K562 (cell line): ENCODE data around the gene RHBDF2. TPM values are rescaled to one million over a fixed set of nuclear protein-coding genes. Genes with fewer than 3 reads are reported as not detected.

Experiments
- CBX5 ChIP-seq: IDR thresholded peaks from 2 replicates; pipeline ENCODE4 v1.6.1; 2014; ENCODE audit warnings: low read depth, borderline replicate concordance
- CREB1 ChIP-seq, 2 experiments: sonication (generic) in 1 of 2; formaldehyde crosslinking in 1 of 2; IDR thresholded peaks; 2 replicates each; pipeline versions ENCODE4 v1.6.1 to v1.8.0; 2012 to 2022; ENCODE audit warnings: inconsistent platforms in 1 of 2, mild to moderate bottlenecking in 1 of 2, missing genetic modification reagents in 1 of 2, moderate library complexity in 1 of 2
- DIDO1 ChIP-seq: fragments of 450-650 bp; IDR thresholded peaks from 2 replicates; pipeline ENCODE4 v1.6.1; 2016; ENCODE audit warnings: low read depth, missing biosample characterization, missing genetic modification characterization
- FOSL1 ChIP-seq: fragments of 200-800 bp; sonication (Bioruptor generic); conservative IDR thresholded peaks from 2 replicates; pipeline ENCODE4 v1.6.1; 2016; ENCODE audit warnings: missing genetic modification characterization, missing compliant biosample characterization
- GATAD2A ChIP-seq: fragments of 450-650 bp; IDR thresholded peaks from 2 replicates; pipeline ENCODE4 v1.6.1; 2017
- HNRNPH1 ChIP-seq: fragments of 200-400 bp; formaldehyde crosslinking; optimal IDR thresholded peaks from 2 replicates; pipeline ENCODE3; 2017; ENCODE audit warnings: low read depth, mild to moderate bottlenecking, low read length, moderate library complexity
- ILF3 ChIP-seq: fragments of 450-650 bp; IDR thresholded peaks from 2 replicates; pipeline ENCODE4 v1.6.1; 2018; ENCODE audit warnings: antibody characterized with exemption, mild to moderate bottlenecking, moderate library complexity, borderline replicate concordance
- IRF2 ChIP-seq: sonication (generic); formaldehyde crosslinking; IDR thresholded peaks from 2 replicates; pipeline ENCODE4 v1.8.1; 2022; ENCODE audit warnings: mild to moderate bottlenecking, missing genetic modification reagents
- KAT2B ChIP-seq: IDR thresholded peaks from one replicate; pipeline ENCODE4 v1.6.1; 2012; ENCODE audit warnings: low read depth, mild to moderate bottlenecking, control low read depth, inconsistent platforms, low read length, moderate library complexity
- MAFK ChIP-seq: IDR thresholded peaks from 2 replicates; pipeline ENCODE4 v1.6.1; 2011; ENCODE audit warnings: low read length, improper control_type of control experiment
- NR3C1 ChIP-seq: sonication (generic); formaldehyde crosslinking; IDR thresholded peaks from 2 replicates; pipeline ENCODE4 v1.8.1; 2022; ENCODE audit warnings: missing genetic modification reagents
- POLR2B ChIP-seq: fragments of 450-650 bp; IDR thresholded peaks from 2 replicates; pipeline ENCODE4 v1.6.1; 2018; ENCODE audit warnings: low read depth; ENCODE audit not compliant: partially characterized antibody
- RFX7 ChIP-seq: fragments of 250-450 bp; sonication (Bioruptor Pico); IDR thresholded peaks from 2 replicates; pipeline ENCODE4 v1.5.1; 2021; ENCODE audit warnings: mild to moderate bottlenecking
- RHOXF2B ChIP-seq: fragments of 250-450 bp; sonication (Bioruptor Pico); conservative IDR thresholded peaks from 2 replicates; pipeline ENCODE4 v1.5.1; 2021
- SMARCE1 ChIP-seq: fragments of 450-650 bp; IDR thresholded peaks from 2 replicates; pipeline ENCODE4 v1.7.1; 2016; ENCODE audit warnings: mild to moderate bottlenecking
- TCF3 ChIP-seq: sonication (generic); formaldehyde crosslinking; IDR thresholded peaks from 2 replicates; pipeline ENCODE4 v1.4.0; 2020; ENCODE audit warnings: mild to moderate bottlenecking, missing genetic modification reagents
- XRCC3 ChIP-seq: fragments of 450-650 bp; IDR thresholded peaks from 2 replicates; pipeline ENCODE4 v1.6.1; 2017; ENCODE audit warnings: mild to moderate bottlenecking, moderate library complexity
- ZNF184 ChIP-seq: sonication (generic); formaldehyde crosslinking; IDR thresholded peaks from 2 replicates; pipeline ENCODE4 v1.5.0; 2020; ENCODE audit warnings: missing genetic modification reagents
- ZNF232 ChIP-seq: sonication (generic); formaldehyde crosslinking; IDR thresholded peaks from 2 replicates; pipeline ENCODE4 v1.8.0; 2022; ENCODE audit warnings: mild to moderate bottlenecking, missing genetic modification reagents
- ZNF354B ChIP-seq: fragments of 250-450 bp; sonication (Bioruptor Pico); IDR thresholded peaks from 2 replicates; pipeline ENCODE4 v1.4.0; 2020
- ZNF384 ChIP-seq: IDR thresholded peaks from 2 replicates; pipeline ENCODE4 v1.6.1; 2012; ENCODE audit warnings: low read depth, low read length, improper control_type of control experiment
- ZNF76 ChIP-seq: fragments of 250-450 bp; sonication (Bioruptor Pico); IDR thresholded peaks from 2 replicates; pipeline ENCODE4 v1.4.0; 2020; ENCODE audit warnings: mild to moderate bottlenecking, moderate library complexity, borderline replicate concordance
- polyA plus RNA-seq, 8 experiments: library from polyadenylated mRNA; depleted of rRNA in 4 of 8; stranded (reverse) in 5 of 8; unstranded in 3 of 8; fragments of >200 nt; fragmentation: Nextera tagmentation in 2 of 8; fragmentation: Illumina TruSeq in 1 of 8; extraction: Ambion mirVana in 2 of 8; extraction: Trizol in 1 of 8; gene quantifications; 2 replicates each; pipeline versions ENCODE4 v1.2.1 to v1.2.3, GENCODE V29; 2011 to 2014; ENCODE audit warnings: inconsistent platforms in 1 of 8, missing spikeins in 1 of 8
- total RNA-seq, 7 experiments: library from RNA; depleted of rRNA in 6 of 7; stranded (reverse); fragments of >200 nt in 6 of 7; fragmentation: Illumina TruSeq in 2 of 7; extraction: Trizol in 2 of 7; gene quantifications; 2 replicates each; pipeline versions ENCODE4 v1.2.1 to v1.2.3, GENCODE V29; 2011 to 2021; ENCODE audit warnings: low replicate concordance in 1 of 7
- TF ChIP-seq, protein P1 (sequence below): sonication (generic); formaldehyde crosslinking; IDR thresholded peaks from 2 replicates; pipeline ENCODE4 v1.8.1; 2022; ENCODE audit warnings: missing genetic modification reagents
- TF ChIP-seq, protein P2 (sequence below): fragments of 450-650 bp; IDR thresholded peaks from 2 replicates; pipeline ENCODE4 v1.6.1; 2016; ENCODE audit warnings: missing biosample characterization, missing genetic modification characterization
- TF ChIP-seq, protein P3 (sequence below): sonication (generic); formaldehyde crosslinking; IDR thresholded peaks from 2 replicates; pipeline ENCODE4 v1.8.1; 2023; ENCODE audit warnings: mild to moderate bottlenecking, missing genetic modification reagents
- TF ChIP-seq, protein P4 (sequence below): fragments of 450-650 bp; formaldehyde crosslinking; IDR thresholded peaks from 2 replicates; pipeline ENCODE4 v1.4.0; 2020; ENCODE audit warnings: mild to moderate bottlenecking, moderate library complexity

The RHBDF2 gene
- total and polyA plus RNA-seq, 9 of the 15 experiments (the other 6 are each of a cell fraction or from before 2014, with no cell fraction given): 0.04 to 2.8 (median 1.1) TPM

DNA sequence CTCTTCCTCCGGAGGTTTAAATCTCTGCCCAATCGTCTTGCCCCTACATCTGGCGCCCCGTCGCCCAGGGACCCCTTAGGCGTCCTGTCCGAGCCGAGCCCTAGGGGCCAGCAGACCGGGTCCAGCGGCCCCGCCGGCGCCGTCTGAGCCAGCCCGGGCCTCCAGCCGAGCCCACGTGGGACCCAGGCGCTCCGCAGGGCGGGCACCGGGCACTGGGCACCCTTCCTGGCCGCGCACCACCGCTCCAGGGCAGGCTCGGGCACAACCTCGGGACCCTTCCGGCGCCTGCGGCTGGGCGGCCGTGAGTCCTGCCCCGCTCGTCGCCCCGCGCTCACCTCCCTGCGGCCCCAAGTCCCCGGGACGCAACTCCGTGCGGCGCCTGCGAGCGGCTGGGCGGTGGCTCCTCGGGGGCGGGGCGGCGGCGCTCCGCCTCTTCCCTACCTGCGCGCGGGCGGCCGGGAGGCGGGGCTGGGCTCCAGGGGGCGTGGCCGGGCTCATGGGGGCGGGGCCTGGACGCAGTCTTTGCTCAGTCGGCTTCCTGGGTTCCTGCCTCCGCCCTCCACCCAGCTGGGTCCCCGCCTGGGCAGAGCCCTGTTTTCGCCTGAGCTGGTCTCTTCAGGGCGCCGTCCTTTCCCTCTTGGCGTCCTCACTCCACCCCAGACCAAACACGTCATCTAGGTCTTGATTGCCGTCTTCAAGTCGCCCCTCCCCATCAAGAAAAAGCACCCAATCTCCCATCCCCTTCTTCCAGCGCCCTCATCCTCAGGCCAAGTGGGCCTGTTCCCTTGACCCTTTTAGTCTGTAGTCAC, at the start of gene RHBDF2 (continued):
- TF ChIP-seq, protein P1, sequence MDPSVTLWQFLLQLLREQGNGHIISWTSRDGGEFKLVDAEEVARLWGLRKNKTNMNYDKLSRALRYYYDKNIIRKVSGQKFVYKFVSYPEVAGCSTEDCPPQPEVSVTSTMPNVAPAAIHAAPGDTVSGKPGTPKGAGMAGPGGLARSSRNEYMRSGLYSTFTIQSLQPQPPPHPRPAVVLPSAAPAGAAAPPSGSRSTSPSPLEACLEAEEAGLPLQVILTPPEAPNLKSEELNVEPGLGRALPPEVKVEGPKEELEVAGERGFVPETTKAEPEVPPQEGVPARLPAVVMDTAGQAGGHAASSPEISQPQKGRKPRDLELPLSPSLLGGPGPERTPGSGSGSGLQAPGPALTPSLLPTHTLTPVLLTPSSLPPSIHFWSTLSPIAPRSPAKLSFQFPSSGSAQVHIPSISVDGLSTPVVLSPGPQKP (CRISPR knock-in tag): no peak
- TF ChIP-seq ZNF76: no peak
- TF ChIP-seq XRCC3: no peak
- TF ChIP-seq, protein P2, sequence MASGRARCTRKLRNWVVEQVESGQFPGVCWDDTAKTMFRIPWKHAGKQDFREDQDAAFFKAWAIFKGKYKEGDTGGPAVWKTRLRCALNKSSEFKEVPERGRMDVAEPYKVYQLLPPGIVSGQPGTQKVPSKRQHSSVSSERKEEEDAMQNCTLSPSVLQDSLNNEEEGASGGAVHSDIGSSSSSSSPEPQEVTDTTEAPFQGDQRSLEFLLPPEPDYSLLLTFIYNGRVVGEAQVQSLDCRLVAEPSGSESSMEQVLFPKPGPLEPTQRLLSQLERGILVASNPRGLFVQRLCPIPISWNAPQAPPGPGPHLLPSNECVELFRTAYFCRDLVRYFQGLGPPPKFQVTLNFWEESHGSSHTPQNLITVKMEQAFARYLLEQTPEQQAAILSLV (tag): no peak
- no peak for TF ChIP-seq CBX5
- peak; percentile 43 for TF ChIP-seq POLR2B
- TF ChIP-seq DIDO1 (tag): no peak
- TF ChIP-seq KAT2B: no peak
- TF ChIP-seq GATAD2A: no peak
- TF ChIP-seq SMARCE1: no peak
- TF ChIP-seq, protein P3, sequence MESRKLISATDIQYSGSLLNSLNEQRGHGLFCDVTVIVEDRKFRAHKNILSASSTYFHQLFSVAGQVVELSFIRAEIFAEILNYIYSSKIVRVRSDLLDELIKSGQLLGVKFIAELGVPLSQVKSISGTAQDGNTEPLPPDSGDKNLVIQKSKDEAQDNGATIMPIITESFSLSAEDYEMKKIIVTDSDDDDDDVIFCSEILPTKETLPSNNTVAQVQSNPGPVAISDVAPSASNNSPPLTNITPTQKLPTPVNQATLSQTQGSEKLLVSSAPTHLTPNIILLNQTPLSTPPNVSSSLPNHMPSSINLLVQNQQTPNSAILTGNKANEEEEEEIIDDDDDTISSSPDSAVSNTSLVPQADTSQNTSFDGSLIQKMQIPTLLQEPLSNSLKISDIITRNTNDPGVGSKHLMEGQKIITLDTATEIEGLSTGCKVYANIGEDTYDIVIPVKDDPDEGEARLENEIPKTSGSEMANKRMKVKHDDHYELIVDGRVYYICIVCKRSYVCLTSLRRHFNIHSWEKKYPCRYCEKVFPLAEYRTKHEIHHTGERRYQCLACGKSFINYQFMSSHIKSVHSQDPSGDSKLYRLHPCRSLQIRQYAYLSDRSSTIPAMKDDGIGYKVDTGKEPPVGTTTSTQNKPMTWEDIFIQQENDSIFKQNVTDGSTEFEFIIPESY (CRISPR knock-in tag): no peak
- TF ChIP-seq, protein P4, sequence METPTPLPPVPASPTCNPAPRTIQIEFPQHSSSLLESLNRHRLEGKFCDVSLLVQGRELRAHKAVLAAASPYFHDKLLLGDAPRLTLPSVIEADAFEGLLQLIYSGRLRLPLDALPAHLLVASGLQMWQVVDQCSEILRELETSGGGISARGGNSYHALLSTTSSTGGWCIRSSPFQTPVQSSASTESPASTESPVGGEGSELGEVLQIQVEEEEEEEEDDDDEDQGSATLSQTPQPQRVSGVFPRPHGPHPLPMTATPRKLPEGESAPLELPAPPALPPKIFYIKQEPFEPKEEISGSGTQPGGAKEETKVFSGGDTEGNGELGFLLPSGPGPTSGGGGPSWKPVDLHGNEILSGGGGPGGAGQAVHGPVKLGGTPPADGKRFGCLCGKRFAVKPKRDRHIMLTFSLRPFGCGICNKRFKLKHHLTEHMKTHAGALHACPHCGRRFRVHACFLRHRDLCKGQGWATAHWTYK: no peak
- no peak for TF ChIP-seq ZNF384
- TF ChIP-seq ZNF232 (CRISPR knock-in tag): no peak
- no peak for TF ChIP-seq ILF3
- no peak for TF ChIP-seq TCF3 (CRISPR knock-in tag)
- TF ChIP-seq CREB1 (IDR thresholded peaks at IDR 0.05): no peak
- no peak for TF ChIP-seq CREB1 (CRISPR knock-in tag; IDR thresholded peaks at IDR 0.05)
- no peak for TF ChIP-seq HNRNPH1
- TF ChIP-seq MAFK: no peak
- TF ChIP-seq ZNF354B: no peak
- no peak for TF ChIP-seq IRF2 (CRISPR knock-in tag)
- no peak for TF ChIP-seq RFX7 (CRISPR knock-in tag)
- no peak for TF ChIP-seq RHOXF2B
- no peak for TF ChIP-seq ZNF184 (CRISPR knock-in tag)
- TF ChIP-seq NR3C1 (CRISPR knock-in tag): no peak
- TF ChIP-seq FOSL1: no peak
